Fibroblast of gingiva (primary cell): ENCODE data around the gene CXCR2.
A peak's percentile ranks its signal among the peaks of the same experiment; 100 is the strongest.
"Not testable (repeated sequence)": the region's sequence is repeated elsewhere in the genome, so short reads cannot be mapped to it uniquely, and the experiment has no call there.

Source experiments
- DNase-seq: peaks from one replicate; pipeline ENCODE4 v3.0.0-alpha.2; 2011; ENCODE audit warnings: low read depth

Gene CXCR2

GRCh38 chr2:218130377-218130776 is 4.5 kb downstream of the CXCR2 start:
- DNase-seq = no peak

GRCh38 chr2:218130822-218131221 is 5.0 kb downstream of the CXCR2 start:
- DNase-seq = no peak

GRCh38 chr2:218137514-218137913 is 11.7 kb downstream of the CXCR2 start:
- DNase-seq = no peak

GRCh38 chr2:218138047-218138446 is 12.2 kb downstream of the CXCR2 start:
- DNase-seq = no peak

- DNase-seq = no peak
Measured at GRCh38 chr2:218145124-218145523, 19.3 kb downstream of the CXCR2 start.

- DNase-seq = peak; percentile 36
Measured at GRCh38 chr2:218146056-218146455, 20.2 kb downstream of the CXCR2 start.

- DNase-seq = no peak
Measured at GRCh38 chr2:218149098-218149497, 23.3 kb downstream of the CXCR2 start.

- no peak for DNase-seq
Measured at GRCh38 chr2:218149848-218150440, 24.1 kb downstream of the CXCR2 start.

- DNase-seq = no peak
Measured at GRCh38 chr2:218152172-218152571, 26.3 kb downstream of the CXCR2 start.

- DNase-seq = no peak
Measured at GRCh38 chr2:218152777-218153176, 26.9 kb downstream of the CXCR2 start.

GRCh38 chr2:218155953-218156479 is 30.2 kb downstream of the CXCR2 start:
- no peak for DNase-seq

- DNase-seq = no peak
Measured at GRCh38 chr2:218161644-218162043, 35.8 kb downstream of the CXCR2 start.

GRCh38 chr2:218162814-218163213 is 37.0 kb downstream of the CXCR2 start:
- DNase-seq = no peak

- no peak for DNase-seq
Measured at GRCh38 chr2:218166791-218167190, 41.0 kb downstream of the CXCR2 start, which contains the start of gene CXCR1. Gene CXCR1 (minus strand): TSS chr2:218166962. CDS start chr2:218165211, 1,751 bp downstream.

GRCh38 chr2:218168016-218168415 is 42.2 kb downstream of the CXCR2 start:
- DNase-seq = no peak

GRCh38 chr2:218168635-218169462 is 43.0 kb downstream of the CXCR2 start:
- no peak for DNase-seq

- no peak for DNase-seq
Measured at GRCh38 chr2:218169757-218170546, 44.1 kb downstream of the CXCR2 start.

GRCh38 chr2:218171744-218172143 is 45.9 kb downstream of the CXCR2 start:
- not testable (repeated sequence) for DNase-seq

- no peak for DNase-seq
Measured at GRCh38 chr2:218172845-218173244, 47.0 kb downstream of the CXCR2 start.

GRCh38 chr2:218179782-218180181 is 54.0 kb downstream of the CXCR2 start:
- DNase-seq = no peak

GRCh38 chr2:218180467-218181114 is 54.8 kb downstream of the CXCR2 start:
- DNase-seq = no peak

- DNase-seq = no peak
Measured at GRCh38 chr2:218184331-218184730, 58.5 kb downstream of the CXCR2 start.
